Neural crest cell (in vitro differentiated cells): Measurements from ENCODE around the gene CHST6. TPM values are rescaled to one million over a fixed set of nuclear protein-coding genes. Genes with fewer than 3 reads are reported as not detected.

Experiments
- DNase-seq: peaks from one replicate; pipeline ENCODE4 v3.0.0; 2021; ENCODE audit warnings: low read depth, mixed read lengths, low spot score
- H3K27ac Mint-ChIP-seq: one replicate; pipeline ENCODE4 v1.8.0; 2021; ENCODE audit warnings: mild to moderate bottlenecking, mixed read lengths; ENCODE audit not compliant: unreplicated experiment
- H3K27me3 Mint-ChIP-seq: 2 replicates; pipeline ENCODE4 v1.8.0; 2021; ENCODE audit warnings: low read depth, mild to moderate bottlenecking, mixed read lengths
- H3K36me3 Mint-ChIP-seq: 2 replicates; pipeline ENCODE4 v1.8.0; 2021; ENCODE audit warnings: low read depth, mild to moderate bottlenecking, mixed read lengths
- H3K4me1 Mint-ChIP-seq: 2 replicates; pipeline ENCODE4 v1.8.0; 2021; ENCODE audit warnings: mixed read lengths
- H3K4me3 Mint-ChIP-seq: one replicate; pipeline ENCODE4 v1.8.0; 2021; ENCODE audit warnings: mild to moderate bottlenecking, mixed read lengths
- H3K9me3 Mint-ChIP-seq: 2 replicates; pipeline ENCODE4 v1.8.0; 2021; ENCODE audit warnings: mixed read lengths
- total RNA-seq: library from RNA; stranded (reverse); gene quantifications from 2 replicates; pipeline ENCODE4 v1.2.1, GENCODE V29; 2021
- TF ChIP-seq, protein P1 (sequence below): fragments of 200-600 bp; sonication (generic); conservative IDR thresholded peaks from 2 replicates; pipeline ENCODE4 v1.5.0; 2021; ENCODE audit warnings: antibody characterized with exemption, mild to moderate bottlenecking

Gene CHST6
- total RNA-seq, 1 donor from 2014 or later: 23.1 TPM

DNA sequence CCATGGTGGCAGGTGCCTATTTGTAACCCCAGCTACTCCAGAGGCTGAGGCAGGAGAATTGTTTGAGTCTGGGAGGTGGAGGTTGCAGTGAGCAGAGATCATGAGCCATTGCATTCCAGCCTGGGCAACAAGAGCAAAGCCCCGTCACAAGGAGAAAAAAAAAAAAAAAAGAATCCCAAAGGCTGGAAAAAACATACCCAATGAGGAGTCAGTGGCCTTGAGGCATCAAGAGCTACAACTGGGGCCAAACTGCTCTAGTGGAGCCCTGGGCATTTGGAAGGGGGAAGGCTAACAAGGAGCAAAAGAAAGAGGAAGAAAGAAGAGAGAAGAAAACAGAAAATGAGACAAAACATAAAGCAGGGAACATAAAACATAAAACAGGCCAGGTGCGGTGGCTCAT lies 6.9 kb downstream of the CHST6 start:
- no peak overlapping the region for H3K4me3 Mint-ChIP-seq
- H3K4me1 Mint-ChIP-seq: no peaks in the 10 kb centered on the region
- TF ChIP-seq, protein P1, sequence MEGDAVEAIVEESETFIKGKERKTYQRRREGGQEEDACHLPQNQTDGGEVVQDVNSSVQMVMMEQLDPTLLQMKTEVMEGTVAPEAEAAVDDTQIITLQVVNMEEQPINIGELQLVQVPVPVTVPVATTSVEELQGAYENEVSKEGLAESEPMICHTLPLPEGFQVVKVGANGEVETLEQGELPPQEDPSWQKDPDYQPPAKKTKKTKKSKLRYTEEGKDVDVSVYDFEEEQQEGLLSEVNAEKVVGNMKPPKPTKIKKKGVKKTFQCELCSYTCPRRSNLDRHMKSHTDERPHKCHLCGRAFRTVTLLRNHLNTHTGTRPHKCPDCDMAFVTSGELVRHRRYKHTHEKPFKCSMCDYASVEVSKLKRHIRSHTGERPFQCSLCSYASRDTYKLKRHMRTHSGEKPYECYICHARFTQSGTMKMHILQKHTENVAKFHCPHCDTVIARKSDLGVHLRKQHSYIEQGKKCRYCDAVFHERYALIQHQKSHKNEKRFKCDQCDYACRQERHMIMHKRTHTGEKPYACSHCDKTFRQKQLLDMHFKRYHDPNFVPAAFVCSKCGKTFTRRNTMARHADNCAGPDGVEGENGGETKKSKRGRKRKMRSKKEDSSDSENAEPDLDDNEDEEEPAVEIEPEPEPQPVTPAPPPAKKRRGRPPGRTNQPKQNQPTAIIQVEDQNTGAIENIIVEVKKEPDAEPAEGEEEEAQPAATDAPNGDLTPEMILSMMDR: no peak
- no peaks in the 10 kb centered on the region for H3K36me3 Mint-ChIP-seq
- H3K9me3 Mint-ChIP-seq: no peaks in the 10 kb centered on the region
- no peaks in the 10 kb centered on the region for H3K27me3 Mint-ChIP-seq
- DNase-seq: no peak
- no peak overlapping the region for H3K27ac Mint-ChIP-seq

DNA sequence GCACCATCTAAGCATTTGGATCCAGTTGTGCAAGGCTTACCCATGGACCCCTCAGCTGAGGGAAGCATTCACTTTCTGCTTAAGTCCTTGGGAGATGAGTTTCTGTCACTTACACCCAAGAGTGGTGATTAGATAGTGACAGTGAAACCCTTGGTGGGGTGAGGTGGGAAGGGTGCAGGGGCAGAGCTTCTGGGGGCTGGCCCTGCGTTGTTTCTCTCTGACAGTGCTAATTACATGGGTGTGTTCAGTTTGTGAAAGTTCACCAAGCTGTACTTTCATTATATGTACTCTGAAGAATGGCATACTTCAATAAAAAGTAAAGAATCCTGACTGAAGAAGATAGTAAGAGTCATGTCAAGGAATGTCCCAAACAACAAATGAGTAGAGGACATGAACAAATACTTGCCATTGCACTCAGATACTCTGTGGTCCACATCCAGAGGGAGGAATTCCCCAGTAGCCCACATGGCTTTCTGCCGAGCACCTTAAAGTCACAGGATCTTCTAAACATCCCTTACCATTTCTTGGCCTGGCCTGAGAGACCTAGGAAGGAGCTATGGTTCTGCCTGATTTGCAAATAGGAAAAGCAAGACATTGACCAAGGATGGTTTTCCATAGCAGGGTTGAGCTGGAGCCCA lies 8.4 kb downstream of the CHST6 start:
- Mint-ChIP-seq H3K4me3 (no peak overlapping the region), H3K27ac (no peak overlapping the region)

DNA sequence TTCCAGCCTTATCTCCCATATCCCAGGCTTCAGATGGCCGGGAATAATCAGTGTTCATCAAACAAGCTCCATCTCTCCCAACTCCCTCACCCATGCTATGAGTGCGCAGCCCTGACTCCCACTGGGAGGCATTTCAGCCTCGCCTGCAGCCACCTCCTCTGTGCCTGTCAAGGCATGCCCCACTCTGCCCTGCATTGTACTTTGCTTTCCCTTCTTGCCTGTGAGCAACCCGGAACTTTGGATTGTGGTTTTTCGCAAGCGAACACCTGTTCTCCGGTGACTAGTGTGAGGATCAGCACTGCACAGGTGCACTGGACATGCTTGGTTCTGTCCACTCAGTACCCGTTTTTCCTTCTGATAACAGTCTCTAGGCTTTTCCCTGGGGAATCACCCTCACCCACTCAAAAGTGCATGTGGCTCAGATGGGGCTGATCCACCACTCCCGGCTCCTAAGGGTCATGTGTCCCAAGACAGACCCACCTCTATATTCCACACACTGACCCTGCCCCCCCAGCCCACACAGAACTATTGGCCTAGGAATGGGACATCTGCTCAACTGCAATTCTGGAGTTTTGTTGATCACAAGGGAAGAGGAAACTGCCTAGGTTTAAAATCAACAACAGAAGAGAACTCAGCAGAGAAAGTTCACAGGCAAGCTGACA lies 9.1 kb downstream of the CHST6 start:
- no peak for DNase-seq
- no peaks in the 10 kb centered on the region for H3K36me3 Mint-ChIP-seq
- H3K9me3 Mint-ChIP-seq: no peaks in the 10 kb centered on the region
- no peaks in the 10 kb centered on the region for H3K27me3 Mint-ChIP-seq
- TF ChIP-seq, protein P1: no peak
- H3K4me1 Mint-ChIP-seq: no peaks in the 10 kb centered on the region
- no peak overlapping the region for H3K27ac Mint-ChIP-seq
- H3K4me3 Mint-ChIP-seq: no peak overlapping the region

More for the DNA sequence above, 8.4 kb downstream of the CHST6 start:
- DNase-seq: no peak
- Mint-ChIP-seq H3K36me3 (no peaks in the 10 kb centered on the region), H3K4me1 (no peaks in the 10 kb centered on the region), H3K9me3 (no peaks in the 10 kb centered on the region), H3K27me3 (no peaks in the 10 kb centered on the region)
- TF ChIP-seq, protein P1: no peak

DNA sequence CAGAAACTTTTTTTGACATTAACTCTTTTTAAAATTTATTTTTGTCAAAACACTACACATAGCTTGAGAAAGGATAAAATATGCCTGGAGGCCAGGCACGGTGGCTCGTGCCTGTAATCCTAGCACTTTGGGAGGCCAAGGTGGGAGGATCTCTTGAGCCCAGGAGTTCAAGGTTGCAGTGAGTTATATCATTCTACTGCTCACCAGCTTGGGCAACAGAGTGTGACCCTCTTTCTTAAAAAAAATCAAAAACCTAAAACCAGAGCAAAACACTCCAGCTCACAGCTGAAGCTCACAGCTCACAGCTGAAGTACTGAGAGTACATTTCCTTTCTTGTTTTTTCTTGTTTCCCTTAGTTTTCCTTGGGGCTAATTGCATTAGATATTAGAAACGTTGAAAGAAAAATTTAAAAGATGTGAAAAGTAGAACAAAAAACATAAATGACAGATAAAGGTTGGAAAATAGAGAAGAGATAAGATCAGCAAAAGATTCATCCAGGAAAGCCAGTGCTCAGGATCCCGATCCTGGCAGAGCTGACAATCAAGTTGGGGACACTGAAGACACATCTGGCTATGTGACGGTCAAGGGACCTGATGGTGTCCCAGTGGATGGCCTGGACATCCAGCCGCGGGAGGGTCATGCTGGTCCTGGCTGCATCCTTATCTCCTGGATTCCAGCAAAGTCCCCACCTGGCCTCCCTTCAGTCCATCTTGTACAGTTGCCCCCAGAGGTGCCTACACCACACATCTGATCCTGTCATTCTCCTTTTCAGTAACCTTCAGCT lies 9.8 kb downstream of the CHST6 start:
- H3K27ac Mint-ChIP-seq: no peak overlapping the region
- TF ChIP-seq, protein P1: no peak
- no peaks in the 10 kb centered on the region for H3K4me1 Mint-ChIP-seq
- H3K27me3 Mint-ChIP-seq: no peaks in the 10 kb centered on the region
- H3K4me3 Mint-ChIP-seq: no peak overlapping the region
- H3K9me3 Mint-ChIP-seq: no peaks in the 10 kb centered on the region
- no peak for DNase-seq
- no peaks in the 10 kb centered on the region for H3K36me3 Mint-ChIP-seq

DNA sequence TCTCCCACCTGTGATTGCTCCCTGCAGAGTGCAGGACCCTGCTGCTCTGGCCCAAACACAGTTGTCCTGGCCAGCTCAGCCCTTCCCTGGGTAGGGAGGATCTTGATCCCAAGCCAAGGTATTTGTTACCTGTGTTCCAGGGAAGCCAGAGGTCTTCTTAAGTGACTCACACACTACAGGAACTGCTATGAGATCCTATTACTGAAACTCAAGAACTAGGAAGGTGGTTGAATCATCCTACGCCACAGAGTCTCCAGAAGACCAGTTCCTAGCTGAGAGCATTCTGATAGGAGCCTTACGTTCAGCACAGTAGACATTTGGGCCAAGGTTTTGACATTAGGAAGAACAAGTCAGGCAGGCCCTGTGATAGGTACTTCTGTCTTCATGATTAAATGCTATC lies 12.0 kb downstream of the CHST6 start:
- peak overlapping the region; percentile 31 for H3K27ac Mint-ChIP-seq
- no peak overlapping the region for H3K4me3 Mint-ChIP-seq
- no peaks in the 10 kb centered on the region for H3K9me3 Mint-ChIP-seq
- TF ChIP-seq, protein P1: no peak
- no peaks in the 10 kb centered on the region for H3K27me3 Mint-ChIP-seq
- H3K36me3 Mint-ChIP-seq: peaks cover 2% of the 10 kb centered on the region
- H3K4me1 Mint-ChIP-seq: no peaks in the 10 kb centered on the region
- no peak for DNase-seq
